ENCODE results near the gene STK31. TPM values are rescaled to one million over a fixed set of nuclear protein-coding genes. Genes with fewer than 3 reads are reported as not detected.

STK31 gene
- total and polyA plus RNA-seq, 11 donors = 0.11 to 0.84 (median 0.20) TPM; not detected in 5

DNA sequence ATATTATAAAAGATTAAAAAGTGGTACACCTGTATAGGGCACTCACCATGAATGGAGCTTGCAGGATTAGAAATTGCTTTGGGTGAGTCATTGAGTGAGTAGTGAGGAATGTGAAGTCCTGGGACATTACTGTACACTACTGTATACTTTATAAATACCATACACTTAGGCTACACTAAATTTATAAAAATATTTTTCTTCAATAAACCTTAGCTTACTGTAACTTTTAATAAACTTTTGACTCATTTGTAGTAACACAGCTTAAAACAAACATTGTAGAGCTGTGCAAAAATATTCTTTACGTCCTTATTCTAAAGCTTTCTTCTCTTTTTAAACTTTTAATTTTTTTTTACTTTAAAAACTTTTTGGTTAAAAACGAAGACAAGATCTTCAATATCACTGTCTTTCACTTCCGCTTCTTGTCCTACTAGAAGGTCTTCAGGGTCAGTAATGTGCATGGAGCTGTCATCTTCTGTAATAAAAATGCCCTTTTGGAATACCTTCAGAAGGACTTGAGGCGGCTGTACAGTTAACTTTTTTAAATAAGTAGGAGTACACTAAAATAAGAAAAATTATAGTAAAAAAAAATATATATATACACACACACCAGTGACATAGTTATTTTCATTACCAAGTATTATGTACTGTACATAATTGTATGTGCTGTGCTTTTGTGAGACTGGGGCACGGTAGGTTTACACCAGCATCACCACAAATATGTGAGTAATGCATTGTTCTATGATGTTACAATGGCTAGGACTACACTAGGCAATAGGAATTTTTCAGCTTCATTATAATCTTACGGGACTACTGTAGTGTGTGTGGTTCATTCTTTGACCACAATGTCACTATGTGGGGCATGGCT, 3.5 kb downstream of the STK31 start:
- TF ChIP-seq POLR2A (IDR thresholded peaks at IDR 0.05) = no peak
- TF ChIP-seq, protein P1, sequence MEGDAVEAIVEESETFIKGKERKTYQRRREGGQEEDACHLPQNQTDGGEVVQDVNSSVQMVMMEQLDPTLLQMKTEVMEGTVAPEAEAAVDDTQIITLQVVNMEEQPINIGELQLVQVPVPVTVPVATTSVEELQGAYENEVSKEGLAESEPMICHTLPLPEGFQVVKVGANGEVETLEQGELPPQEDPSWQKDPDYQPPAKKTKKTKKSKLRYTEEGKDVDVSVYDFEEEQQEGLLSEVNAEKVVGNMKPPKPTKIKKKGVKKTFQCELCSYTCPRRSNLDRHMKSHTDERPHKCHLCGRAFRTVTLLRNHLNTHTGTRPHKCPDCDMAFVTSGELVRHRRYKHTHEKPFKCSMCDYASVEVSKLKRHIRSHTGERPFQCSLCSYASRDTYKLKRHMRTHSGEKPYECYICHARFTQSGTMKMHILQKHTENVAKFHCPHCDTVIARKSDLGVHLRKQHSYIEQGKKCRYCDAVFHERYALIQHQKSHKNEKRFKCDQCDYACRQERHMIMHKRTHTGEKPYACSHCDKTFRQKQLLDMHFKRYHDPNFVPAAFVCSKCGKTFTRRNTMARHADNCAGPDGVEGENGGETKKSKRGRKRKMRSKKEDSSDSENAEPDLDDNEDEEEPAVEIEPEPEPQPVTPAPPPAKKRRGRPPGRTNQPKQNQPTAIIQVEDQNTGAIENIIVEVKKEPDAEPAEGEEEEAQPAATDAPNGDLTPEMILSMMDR (IDR thresholded peaks at IDR 0.05) = no peak
- Histone ChIP-seq H3K4me1 (no peaks in the 10 kb centered on the region), H3K9me3 (no peaks in the 10 kb centered on the region), H3K4me3 (no peak overlapping the region), H3K27ac (no peak overlapping the region), H3K27me3 (no peaks in the 10 kb centered on the region), H3K36me3 (no peaks in the 10 kb centered on the region)
- 59 to 78% (median 73%) methylated on average over 6 of the region's 6 CpGs for WGBS, 4 donors
- intact Hi-C loops (cut with DNase I) = loop anchor here in 7 of 10 donors (2.0 to 10.0 kb wide), 4 partner anchors 143 to 439 kb away; no protein-coding TSS in a partner anchor
- DNase-seq (no peak), ATAC-seq (no peak)

DNA sequence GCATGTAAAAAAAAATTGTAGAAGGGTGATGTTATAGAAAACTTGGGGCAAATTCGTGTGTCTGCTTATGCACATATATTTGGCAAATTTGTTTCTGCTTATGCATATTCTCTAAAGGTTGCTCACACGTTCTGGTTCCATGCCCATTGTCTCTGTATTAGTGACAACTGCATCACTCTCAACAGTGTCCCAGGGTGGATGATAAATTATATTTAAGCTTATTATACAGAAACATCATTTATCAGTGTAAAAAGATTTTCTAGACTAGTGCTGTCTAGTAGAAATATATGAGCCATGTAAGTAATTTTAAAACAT, 4.1 kb downstream of the STK31 start:
- ATAC-seq (no peak), DNase-seq (no peak)
- 37 to 51% (median 40%) methylated on average over 2 of the region's 2 CpGs for WGBS, 4 donors
- H3K9me3 ChIP-seq = no peaks in the 10 kb centered on the region
- no peaks in the 10 kb centered on the region for H3K36me3 ChIP-seq
- no peaks in the 10 kb centered on the region for H3K4me1 ChIP-seq
- no peak overlapping the region for H3K27ac ChIP-seq
- TF ChIP-seq, protein P1 (IDR thresholded peaks at IDR 0.05) = no peak
- no peak for TF ChIP-seq POLR2A (IDR thresholded peaks at IDR 0.05)
- H3K27me3 ChIP-seq = no peaks in the 10 kb centered on the region
- intact Hi-C loops (cut with DNase I) = loop anchor here in 4 of 10 donors (2.0 to 10.0 kb wide), 3 partner anchors 143 to 439 kb away; no protein-coding TSS in a partner anchor
- no peak overlapping the region for H3K4me3 ChIP-seq

DNA sequence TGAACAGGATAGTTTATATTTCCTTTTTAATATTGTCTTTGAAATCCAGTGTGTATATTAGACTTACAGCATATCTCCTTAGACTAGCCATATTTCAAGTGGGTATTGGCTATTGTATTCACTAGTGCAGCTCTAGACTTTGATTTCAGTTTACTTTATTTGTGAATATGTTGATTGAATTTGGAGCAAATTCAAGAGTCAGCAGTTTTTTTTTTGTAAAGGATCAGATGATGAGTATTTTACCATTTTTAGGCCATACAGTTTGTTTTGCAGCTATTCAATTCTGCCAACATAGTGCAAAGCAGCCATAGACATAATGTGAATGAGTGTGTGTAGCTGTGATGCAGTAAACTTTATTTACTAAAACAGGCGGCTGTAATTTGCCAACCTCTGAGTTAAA, 4.6 kb downstream of the STK31 start:
- TF ChIP-seq, protein P1 (IDR thresholded peaks at IDR 0.05) = no peak
- no peak for TF ChIP-seq POLR2A (IDR thresholded peaks at IDR 0.05)
- intact Hi-C loops (cut with DNase I) = loop anchor here in 4 of 10 donors (2.0 to 10.0 kb wide), 3 partner anchors 144 to 440 kb away; no protein-coding TSS in a partner anchor
- ATAC-seq (no peak), DNase-seq (no peak)
- H3K4me1 ChIP-seq = no peaks in the 10 kb centered on the region
- WGBS, 4 donors = 49 to 95% (median 94%) methylated on average over 1 of the region's 1 CpG
- no peaks in the 10 kb centered on the region for H3K36me3 ChIP-seq
- H3K4me3 ChIP-seq = no peak overlapping the region
- H3K27ac ChIP-seq = no peak overlapping the region
- no peaks in the 10 kb centered on the region for H3K9me3 ChIP-seq
- no peaks in the 10 kb centered on the region for H3K27me3 ChIP-seq

DNA sequence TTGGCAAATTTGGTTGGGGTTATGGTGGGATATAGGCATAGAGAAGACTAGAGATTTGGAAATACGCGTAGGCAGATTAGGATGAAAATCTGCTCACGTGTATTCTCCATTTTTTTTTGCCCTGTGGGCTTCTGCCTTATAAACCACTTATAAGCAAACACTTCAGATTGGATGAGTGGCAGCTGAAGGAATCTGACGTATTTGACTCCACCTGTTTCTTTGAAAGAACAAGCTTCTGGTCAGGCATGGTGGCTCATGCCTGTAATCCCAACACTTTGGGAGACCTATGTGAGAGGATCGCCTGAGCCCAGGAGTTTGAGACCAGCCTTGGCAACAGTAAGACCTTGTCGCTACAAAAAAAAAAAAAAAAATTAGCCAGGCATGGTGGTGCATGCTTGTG, 5.1 kb downstream of the STK31 start:
- no peak for ATAC-seq
- no peaks in the 10 kb centered on the region for H3K36me3 ChIP-seq
- no peaks in the 10 kb centered on the region for H3K4me1 ChIP-seq
- H3K27ac ChIP-seq = no peak overlapping the region
- TF ChIP-seq POLR2A (IDR thresholded peaks at IDR 0.05) = no peak
- TF ChIP-seq, protein P1 (IDR thresholded peaks at IDR 0.05) = no peak
- 71 to 90% (median 80%) methylated on average over 6 of the region's 6 CpGs for WGBS, 4 donors
- H3K9me3 ChIP-seq = no peaks in the 10 kb centered on the region
- H3K27me3 ChIP-seq = no peaks in the 10 kb centered on the region
- H3K4me3 ChIP-seq = no peak overlapping the region
- DNase-seq = no peak
- intact Hi-C loops (cut with DNase I) = loop anchor here in 3 of 10 donors (2.0 to 10.0 kb wide), 2 partner anchors 144 to 440 kb away; no protein-coding TSS in a partner anchor

All from heart left ventricle (tissue), 16 donors.